ENCODE data around the gene STK39.
"Not testable (repeated sequence)": the region's sequence is repeated elsewhere in the genome, so short reads cannot be mapped to it uniquely, and the experiment has no call there.

The STK39 gene

DNA sequence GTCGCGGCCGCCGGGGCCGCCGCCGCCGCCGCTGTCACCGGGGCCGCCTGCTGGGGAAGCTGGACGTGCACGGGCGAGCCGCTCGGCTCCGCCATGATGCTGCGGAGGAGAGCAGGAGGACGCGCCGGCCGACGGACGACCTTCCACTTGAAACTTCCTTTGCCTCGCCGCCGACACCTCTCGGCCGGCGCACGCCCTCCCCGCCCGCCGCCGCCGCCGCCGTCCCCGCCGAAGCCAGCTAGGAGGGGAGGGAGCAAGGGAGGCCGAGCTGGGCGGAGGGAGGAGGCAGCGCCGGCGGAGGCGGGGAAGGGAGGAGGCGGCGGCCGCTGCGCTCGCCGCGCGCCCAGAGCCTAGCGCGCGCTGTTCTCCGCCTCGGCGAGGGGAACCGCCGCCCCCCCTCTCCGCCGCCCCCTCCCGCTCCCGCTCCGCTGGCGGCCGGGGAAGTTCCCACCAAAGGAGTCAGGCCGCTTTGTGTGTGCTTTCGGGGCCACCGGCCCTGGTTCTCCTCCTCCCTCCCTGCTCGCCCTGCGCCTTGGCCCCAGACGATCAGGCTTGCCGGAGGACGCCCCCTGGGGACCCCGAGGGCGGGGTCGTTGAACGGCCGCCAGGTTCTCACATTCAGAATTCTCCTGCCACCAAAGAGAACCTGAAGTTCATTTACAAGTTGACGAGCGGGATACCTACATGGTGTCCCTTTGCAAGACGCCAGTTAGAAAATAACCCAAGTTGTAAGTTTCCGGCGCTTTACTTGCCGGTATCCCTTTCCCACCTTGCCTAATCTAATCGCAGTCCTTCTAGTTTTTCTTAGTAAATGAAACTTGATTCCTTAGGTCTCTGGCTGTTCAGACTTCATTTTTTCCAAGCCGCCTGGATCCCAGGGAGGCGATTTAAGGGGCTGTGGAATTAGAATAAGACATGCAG is at the start of gene STK39:
Gene STK39 (minus strand): TSS at position 255 of the 921 bp plus-strand sequence. CDS start 160 bp downstream, at position 95.
- DNase-seq = no peak

DNA sequence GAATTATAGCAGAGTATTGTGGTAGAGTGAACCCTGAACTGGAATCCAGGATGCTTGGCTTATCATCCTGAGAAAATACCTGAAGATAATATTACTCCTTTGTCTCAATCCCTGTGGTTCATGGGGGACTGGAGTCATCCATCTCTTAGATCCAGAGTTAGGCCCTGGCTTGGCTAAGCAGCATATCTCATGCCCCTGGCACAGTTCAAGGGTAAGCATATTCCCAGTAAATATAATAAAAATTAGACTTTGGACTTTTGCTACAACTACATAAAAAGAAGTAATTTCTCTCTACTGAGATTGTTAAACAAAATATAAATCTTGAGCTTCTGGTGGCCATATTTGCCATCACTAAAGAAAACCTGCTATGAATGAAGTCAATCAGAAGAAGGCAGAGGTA is 47.7 kb upstream of the STK39 start:
- no peak for DNase-seq

DNA sequence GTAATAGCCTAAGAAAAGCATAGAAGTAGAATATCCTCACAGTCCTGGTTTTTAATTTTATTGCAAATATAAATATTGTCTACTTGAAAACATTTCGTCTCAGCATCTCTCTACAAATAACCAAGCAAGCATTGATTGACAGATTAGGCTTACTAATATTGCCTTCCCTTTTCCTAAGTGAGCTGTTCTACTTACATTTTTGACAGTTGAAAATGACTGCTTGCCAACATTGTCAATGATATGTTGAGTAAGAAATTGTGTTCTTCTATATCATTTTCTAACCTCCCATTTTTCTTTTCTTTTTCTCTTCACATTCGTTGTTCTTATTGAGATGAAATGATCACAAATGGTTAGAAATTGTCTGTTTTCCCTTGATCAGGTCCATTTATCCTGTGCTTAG is 47.0 kb upstream of the STK39 start:
- no peak for DNase-seq

DNA sequence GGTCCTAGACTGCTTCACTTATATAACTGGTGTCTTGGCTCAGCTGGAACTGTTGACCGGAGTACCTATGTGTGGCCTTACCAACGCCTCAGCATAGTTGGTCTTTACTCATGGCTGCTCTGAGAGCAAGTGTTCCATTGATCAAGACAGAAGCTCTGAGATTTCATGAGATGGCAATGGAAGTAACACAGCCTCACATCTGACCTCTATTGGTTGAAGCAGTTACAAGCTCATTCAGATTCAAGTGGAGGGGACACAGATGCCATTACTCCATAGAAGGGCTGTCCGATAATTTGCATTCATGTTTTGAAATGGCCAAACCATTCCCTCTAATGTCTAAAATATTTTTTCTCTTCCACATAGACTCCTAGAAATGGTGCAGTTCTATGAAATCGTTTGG is 46.4 kb upstream of the STK39 start:
- no peak for DNase-seq

DNA sequence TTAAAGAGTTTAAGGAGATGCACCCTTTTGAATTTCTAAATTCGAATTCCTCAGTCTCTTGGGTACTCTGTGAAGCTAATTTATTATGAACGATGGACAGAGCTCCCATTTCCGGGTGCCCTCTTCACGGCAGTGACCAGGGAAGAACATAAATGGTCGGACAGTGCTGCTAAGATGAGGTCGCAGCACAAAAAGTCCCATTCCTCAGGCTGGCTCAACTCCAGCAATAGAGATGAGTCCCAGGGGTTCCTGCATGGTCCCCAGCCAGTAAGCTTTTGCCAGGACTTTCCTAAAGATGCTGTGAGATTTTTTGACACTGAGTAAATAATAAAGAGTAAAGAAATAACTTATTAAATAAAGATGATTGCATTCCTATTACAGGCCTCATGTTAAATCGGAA is 43.0 kb upstream of the STK39 start:
- no peak for DNase-seq

DNA sequence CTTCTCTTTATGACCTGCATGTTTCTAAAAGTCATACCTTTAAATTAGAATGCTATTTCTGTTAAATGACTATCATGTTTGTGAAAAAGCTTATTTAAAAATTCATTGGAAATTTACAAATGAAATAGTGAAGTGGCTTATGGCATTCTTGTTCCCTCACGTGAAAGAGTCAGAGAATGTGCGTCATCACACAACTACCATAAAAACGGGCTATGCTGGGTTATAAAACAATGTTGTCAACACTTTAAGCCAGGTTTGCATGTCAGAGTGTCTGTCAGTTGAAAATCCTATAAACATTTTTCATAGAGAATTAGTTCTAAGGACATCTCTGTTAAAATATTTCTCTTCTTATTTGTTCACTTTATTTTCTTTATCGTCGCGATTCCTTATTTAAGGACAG is 42.5 kb upstream of the STK39 start:
- no peak for DNase-seq

DNA sequence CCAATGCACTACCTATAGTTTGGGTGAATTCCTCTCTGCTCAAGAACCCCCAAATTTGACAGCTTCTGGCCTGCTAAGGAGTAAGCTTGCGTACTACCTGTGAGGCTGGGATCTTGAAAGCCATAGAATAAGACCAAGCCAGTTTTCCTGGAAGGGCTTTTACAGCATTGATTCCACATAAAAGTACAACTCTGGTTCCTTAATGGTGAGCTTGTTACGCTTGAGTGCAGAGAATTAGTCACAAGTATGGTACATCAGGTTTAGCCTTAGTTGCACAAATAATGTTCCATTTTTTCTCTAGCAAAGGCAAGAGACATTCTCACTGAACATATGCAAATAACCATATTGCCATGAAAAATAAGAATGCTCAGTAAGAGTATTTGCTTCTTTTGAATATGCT is 39.1 kb upstream of the STK39 start:
- no peak for DNase-seq

DNA sequence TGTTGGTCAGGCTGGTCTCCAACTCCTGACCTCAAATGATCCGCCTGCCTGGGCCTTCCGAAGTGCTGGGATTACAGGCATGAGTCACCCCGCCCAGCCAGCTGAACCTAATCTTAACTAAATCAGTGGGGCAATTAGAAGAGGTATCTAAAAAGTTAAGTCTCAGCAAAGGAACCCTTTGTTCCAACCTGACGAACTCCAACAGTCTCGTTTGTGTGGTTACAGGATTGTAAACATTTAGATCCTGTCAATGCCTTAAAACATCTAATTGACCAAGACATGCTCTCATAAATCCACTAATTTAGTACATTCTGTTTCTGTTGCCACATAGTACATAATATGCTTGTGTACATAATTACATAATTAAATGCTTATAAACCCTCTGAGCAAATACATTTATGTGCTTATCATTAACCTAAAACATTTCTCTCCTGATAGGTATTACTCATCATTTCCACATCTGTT is 31.1 kb upstream of the STK39 start:
- no peak for DNase-seq

DNA sequence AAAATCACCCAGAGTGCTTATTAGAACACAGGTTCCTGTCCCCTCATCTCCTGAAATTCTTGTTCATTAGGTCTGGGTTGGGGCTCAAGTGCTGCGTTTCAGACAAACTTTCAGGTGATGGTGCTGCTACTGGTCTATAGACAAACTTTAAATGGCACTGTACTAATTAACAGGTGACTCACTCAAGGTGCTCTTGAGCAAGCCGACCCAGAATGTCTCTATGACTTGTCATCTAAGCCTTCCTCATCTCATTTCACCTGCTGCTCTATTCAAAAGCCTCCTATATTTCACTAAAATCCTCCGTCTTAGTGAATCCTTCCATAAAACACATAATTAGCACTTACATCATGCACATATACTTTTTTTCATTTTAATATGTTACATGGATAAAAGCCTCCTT is 29.9 kb upstream of the STK39 start:
- no peak for DNase-seq

DNA sequence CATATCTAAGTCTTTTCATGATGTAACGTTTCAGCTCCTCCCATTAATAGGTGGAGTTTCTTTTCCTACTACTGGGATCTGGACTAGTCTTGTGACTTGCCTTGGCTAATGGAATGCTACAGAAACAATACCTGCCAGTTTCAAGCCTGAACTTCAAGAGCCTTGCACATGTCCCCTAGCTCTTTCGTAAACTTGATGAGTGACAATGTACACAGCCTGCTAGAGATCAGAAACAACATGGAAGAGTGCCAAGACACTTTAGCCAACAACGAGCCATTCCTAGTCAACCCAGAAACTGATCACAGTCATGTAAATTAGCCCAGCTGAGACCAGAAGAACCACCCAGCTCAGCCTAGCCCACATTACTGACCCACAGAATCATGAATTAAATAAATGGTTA is 24.8 kb upstream of the STK39 start:
- no peak for DNase-seq

DNA sequence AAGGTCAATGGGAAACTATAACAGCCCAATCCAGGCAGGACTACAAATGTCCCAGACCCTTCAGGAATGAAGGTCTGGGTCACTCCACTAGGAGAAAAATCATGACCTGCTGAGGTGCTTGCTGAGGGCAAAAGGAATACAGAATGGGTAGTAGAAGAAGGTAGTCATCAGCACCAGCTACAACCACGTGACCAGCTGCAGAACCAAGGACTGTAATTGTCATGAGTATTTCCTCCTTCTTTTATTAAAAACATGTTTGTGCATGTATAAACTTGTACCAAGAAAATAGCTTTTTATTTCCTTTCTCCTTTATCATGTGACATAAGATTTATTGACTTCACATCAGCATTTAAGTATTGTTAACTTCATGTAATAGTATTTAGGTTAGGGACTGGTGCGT is 15.5 kb upstream of the STK39 start:
- DNase-seq = not testable (repeated sequence)

DNA sequence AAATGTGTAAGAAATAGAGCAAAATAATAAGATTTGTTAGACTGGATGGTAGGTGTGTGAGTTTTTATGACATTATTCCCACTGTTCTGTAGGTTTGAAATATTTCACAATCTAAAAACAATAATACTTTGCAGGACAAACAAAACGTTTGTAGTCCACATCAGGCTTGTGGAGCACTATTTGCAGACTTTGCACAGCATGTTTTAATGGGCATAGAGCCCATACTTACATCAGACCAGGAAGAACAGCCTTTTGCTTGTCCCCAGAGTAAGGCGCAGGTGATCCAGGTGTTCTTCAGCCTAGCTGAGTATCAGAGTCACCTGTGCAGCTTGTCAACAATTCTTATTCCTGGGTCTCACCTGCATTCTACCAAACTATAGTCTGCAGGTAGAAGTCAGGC is 9.1 kb upstream of the STK39 start:
- no peak for DNase-seq

DNA sequence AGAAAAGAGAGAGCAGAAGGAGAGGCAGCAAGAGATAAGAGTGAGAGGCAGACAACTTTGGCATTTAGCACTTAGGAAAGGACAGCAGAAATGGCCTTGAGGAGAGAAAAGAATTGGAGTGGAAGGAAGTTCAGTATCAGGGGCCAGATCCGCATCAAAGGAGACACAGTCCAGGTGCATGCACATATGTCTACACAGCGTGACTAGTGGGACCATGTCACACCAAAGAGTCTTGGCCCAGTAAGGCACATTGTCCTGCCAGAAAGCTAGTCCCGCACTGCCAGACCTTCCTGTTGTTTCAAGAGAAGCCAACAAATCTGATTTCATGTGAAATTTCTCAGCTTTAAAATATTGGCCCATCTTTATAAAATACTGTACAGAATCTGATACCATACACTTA is 8.5 kb upstream of the STK39 start:
- no peak for DNase-seq

DNA sequence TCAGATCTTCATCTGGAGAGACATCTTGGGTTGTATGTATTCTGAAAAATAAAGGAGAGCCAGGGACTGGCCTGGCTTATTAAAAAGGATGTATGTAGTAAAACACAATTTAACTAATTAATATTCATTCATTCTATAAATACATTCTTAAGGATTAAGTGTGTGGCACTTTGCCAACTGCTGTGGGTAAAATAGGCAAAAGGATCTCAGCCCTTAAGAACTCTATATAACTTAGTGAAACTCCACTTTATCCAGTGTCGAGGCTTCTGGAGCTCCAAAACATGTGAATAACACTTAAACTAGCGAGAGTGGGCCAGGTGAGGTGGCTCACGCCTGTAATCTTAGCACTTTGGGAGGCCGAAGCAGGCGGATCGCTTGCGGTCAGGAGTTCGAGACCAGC is 7.7 kb upstream of the STK39 start:
- no peak for DNase-seq

DNA sequence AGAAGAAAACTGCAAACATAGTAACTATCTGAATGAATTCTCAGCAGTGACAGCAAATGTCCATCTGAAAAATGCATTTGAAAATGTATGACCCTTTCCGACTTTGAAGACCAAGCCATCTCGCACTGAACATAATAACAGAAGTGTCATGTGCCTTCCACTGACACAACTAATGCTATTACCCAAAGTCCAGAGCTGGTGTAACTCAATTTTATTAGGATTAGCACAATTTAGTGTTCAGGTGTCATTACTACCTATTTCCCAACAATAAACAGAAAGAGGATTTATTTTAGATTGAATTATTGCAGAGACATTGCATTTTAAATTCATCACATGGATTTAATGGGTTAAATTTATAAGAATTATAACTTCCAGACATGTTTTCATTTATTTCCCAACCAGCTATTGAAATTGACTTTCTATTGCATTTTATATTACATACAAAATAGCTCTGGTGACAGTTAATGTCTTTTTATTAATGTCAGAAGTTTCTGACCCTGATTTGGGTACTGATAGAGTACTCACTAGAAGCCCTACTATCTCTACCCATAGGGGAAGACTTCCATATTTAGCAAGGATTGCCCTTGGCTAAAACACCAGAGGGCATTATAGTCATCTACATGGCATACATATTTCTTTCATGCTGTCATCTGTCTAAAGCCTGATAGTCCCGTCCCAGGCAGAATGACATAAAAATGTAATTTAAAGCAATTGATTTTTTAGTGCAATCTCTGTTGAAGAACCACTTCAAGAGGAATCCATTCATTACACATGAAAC is 7.0 kb upstream of the STK39 start:
- no peak for DNase-seq

DNA sequence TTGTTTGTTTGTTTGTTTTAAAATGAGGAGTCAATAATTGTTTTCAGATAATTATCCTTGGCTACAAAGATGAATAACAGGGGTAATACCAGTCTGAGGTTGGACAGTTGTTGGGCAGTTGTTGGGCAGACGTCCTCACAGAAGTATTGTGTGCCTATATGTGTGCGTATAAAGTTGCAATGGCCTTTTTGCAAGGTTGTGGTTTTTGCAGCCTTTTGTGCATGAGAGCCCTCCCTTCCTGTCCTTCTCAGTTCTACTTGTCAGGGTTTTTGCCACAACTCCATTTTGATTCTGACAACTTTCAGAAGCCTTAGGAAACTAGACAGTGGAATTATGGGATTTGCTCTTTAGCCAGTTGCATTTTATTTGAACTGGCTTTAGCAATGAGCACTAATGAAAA is 6.0 kb upstream of the STK39 start:
- no peak for DNase-seq

DNA sequence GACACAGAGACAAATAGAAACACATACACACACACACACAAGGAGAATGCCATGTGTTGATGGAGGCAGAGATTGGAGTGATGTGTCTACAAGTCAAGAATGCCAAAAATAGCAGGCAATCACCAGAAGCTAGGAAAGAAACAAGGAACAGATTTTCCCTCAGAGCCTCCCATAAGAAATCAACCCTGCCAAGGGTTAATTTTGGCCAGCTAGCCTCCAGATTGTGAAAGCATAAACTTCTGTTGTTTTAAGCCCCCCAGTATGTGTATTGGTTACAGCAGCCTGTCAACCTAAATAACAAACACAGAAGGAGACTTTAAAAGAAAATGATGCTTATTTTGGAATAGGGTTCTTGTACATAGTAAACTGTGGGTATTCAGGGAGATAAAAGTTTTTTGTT is 5.6 kb upstream of the STK39 start:
- DNase-seq = no peak

DNA sequence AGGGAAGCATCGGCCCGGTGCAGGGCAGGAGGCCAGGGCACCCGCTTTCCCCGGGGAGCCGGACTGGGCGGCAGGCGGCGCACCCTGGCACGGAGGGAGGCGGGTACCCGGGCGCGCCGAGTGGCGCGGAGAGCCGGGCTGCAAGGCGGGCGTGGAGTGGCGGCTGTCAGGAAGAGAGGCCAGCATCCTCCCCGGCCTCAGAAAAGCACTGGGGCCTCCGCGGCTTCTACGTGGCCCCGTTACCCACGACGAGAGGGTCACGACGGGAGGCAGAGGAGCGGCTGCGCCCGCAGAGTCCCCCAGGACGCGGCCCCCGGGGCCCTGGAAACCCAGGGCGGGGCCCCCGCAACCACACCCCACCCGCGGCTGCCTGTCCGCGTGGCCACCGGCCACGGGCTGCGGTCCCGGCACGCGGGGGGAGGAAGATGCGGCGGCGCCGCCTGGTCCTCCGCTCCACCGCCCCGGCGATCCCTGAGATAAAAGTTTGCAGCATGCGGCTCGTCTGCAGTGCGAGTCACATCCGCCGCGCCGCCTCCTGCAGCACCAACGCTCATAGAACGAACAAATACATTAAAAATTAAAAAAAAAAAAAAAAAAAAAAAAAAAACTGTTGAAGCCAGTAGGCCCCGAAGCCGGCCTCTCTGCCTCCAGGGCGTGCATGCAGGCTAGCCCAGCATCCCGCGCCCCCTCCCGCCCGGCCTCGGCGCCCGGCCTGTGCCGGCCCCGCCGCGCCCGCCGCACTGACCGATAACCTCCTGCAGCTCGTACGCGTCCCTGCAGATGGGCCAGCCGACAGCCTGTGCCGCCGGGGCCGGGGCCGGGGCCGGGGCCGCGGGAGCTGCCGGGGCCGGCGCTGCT is 683 bp downstream of the STK39 start:
- DNase-seq = no peak

DNA sequence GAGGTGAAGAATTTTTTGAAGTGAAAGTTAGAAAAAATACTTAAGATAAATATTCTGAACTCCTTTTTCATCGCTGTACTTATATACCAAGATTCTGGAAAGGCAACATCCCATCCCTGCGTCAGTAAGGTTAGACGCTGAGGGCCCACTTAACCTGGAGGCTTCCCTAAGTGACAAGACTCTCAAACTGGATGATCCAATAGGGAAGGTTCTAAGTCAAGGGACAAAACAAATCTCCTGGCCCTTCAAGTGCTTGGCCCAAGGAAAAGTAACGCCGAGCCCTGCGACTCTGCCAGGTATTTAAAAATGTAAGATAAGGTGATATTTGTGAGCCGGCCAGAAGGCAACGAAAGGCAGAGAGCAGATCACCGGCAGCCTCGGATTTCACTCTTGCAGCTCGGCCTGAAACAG is 1.3 kb downstream of the STK39 start:
- no peak for DNase-seq

DNA sequence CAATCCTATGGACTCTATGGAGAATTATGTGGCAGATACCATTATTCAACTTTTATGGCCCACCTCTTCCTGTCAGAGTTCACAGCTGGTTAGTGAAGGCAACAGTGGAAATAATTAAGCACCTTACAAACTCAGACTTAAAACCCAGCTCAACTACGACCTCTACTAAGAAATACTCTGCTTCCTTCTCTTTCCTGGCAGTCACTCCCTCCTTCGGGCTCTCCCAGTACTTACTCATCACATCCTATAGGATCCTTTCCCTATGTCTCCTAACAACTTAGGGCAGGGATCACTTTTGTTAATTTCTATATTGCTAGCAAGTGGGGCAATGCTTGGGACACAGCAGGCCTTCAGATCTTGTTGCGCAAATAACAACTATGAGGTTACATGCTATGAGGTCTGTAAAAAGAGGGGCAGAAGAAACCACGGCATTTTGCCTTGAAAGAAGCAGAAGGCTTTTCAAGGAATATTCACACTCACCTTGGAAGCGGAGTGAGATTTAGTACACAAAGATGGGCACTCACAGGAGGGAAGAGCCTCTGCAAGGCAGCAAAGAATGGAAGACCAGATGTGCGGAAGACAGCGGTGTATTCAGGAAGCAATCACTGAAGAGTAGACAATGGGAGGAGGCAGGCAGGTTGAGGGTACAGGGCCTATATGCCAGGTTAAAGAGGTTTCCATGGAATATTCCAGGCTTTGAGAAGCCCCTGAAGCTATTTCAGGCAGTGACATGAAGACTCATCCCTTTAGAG is 2.1 kb downstream of the STK39 start:
- DNase-seq = no peak

DNA sequence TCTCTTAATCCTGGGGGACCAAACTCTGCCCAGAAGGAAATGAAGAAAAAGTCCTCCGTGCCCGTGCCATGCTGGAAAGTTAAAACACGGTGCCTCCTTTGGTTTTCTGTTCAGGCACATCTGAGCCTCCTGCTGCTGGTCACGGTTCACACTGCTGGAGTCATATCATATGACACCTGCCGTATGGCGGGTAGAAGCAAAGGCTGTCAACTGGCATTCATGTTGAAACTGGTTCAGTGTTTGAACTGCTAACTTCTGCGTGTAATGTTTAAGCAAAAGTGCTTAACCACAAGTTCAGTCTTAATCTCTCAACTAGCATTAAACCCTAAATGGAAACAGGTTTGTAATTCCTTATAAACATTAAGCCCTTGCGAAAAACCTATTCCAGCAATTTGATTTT is 3.1 kb downstream of the STK39 start:
- peak; percentile 36 for DNase-seq

DNA sequence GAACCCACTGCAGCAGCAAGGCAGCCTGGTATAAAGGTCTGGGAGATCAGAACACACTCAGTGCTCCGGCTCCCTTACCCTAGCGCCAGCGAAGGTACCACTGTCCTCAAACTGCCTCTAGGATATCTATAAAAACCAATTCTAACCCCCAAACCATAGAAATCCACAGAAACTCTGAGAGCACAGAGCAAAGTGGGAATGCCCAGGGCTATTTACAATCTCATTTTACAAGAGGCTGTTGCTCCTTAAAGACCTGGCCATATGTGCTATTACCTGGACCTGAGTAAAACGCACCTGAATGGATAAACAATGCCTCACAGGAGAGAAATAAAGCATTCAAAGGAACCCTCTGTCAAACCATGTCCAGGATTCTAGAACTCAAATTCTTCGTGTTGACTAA is 4.3 kb downstream of the STK39 start:
- no peak for DNase-seq
